NT2/D1 (cell line): Measurements from ENCODE around the gene ABHD11.

ENCODE experiments used
- DNase-seq: peaks from one replicate; pipeline ENCODE4 v3.0.0-alpha.2; 2011; ENCODE audit warnings: low read depth, low spot score
- H3K27me3 ChIP-seq: 2 replicates; pipeline ENCODE4 v1.6.0; 2011; ENCODE audit warnings: mild to moderate bottlenecking; ENCODE audit not compliant: insufficient read length, insufficient read depth
- H3K36me3 ChIP-seq: 2 replicates; pipeline ENCODE4 v1.6.1; 2011; ENCODE audit warnings: mild to moderate bottlenecking, low read length, mixed read lengths; ENCODE audit not compliant: insufficient read depth, insufficient read length
- H3K4me1 ChIP-seq: 2 replicates; pipeline ENCODE4 v1.5.1; 2011; ENCODE audit not compliant: insufficient read depth, insufficient read length
- H3K4me3 ChIP-seq: 2 replicates; pipeline ENCODE4 v1.5.1; 2011; ENCODE audit warnings: low read depth; ENCODE audit not compliant: insufficient read length
- H3K9ac ChIP-seq: 2 replicates; pipeline ENCODE4 v1.6.0; 2011; ENCODE audit warnings: low read depth; ENCODE audit not compliant: insufficient read length
- H3K9me3 ChIP-seq: 2 replicates; pipeline ENCODE4 v1.5.1; 2011; ENCODE audit warnings: mild to moderate bottlenecking, low read length; ENCODE audit not compliant: insufficient read depth
- SUZ12 ChIP-seq: IDR thresholded peaks from 2 replicates; pipeline ENCODE4 v1.6.1; 2011; ENCODE audit not compliant: insufficient read length, insufficient read depth; ENCODE audit errors: extremely low read depth
- YY1 ChIP-seq: IDR thresholded peaks from 2 replicates; pipeline ENCODE4 v1.6.1; 2011; ENCODE audit not compliant: insufficient read length, insufficient read depth
- ZNF274 ChIP-seq: IDR thresholded peaks from 2 replicates; pipeline ENCODE4 v1.6.1; 2011; ENCODE audit warnings: mild to moderate bottlenecking, low read depth, low read length

ABHD11 gene

DNA sequence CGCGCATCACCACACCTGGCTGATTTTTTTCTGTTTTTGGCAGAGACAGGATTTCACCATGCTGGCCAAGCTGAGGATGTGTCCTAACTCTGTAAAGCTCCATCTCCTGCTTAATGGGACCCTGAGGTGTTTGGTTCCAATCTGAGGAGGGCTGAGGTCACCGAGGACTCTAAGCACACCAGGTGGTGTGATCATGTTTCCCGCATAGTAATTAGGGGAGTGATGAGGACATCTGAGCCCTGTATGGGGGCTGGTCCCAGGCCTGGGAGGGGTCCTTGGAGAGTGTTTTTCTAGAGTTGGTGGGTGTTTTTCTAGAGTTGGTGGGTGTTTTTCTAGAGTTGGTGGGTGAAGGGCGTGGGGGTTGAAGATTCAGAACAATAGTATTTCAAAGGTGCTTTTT is 3.0 kb upstream of the ABHD11 start:
- no peak for DNase-seq
- H3K4me3 ChIP-seq: no peak overlapping the region
- TF ChIP-seq SUZ12: no peak
- TF ChIP-seq YY1: no peak
- TF ChIP-seq ZNF274: no peak

DNA sequence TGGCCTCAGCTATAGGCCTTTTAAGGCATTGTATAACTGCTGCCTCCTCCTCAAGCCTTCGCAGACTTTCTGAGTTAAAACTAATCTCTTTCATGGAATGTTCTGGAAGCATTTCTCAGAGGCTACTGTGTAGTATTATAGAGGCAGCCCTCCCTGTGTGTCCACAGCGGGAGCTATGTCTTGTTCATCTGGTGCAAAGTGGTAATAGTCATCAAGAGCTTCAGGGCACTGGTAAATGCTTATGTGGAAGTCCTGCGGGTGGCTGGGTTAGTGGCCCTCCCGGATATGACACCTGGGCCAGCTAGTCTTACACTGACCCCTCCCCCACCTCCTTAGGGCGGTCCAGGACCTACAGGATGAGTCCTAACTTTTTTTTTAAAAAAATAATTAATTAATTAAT is 2.2 kb upstream of the ABHD11 start:
- H3K9ac ChIP-seq: no peak overlapping the region

More for the DNA sequence above, 3.0 kb upstream of the ABHD11 start:
- peaks cover 7% of the 10 kb centered on the region for H3K4me1 ChIP-seq
- no peaks in the 10 kb centered on the region for H3K9me3 ChIP-seq
- H3K27me3 ChIP-seq: peaks cover 4% of the 10 kb centered on the region
- no peak overlapping the region for H3K9ac ChIP-seq
- H3K36me3 ChIP-seq: peaks cover 12% of the 10 kb centered on the region

DNA sequence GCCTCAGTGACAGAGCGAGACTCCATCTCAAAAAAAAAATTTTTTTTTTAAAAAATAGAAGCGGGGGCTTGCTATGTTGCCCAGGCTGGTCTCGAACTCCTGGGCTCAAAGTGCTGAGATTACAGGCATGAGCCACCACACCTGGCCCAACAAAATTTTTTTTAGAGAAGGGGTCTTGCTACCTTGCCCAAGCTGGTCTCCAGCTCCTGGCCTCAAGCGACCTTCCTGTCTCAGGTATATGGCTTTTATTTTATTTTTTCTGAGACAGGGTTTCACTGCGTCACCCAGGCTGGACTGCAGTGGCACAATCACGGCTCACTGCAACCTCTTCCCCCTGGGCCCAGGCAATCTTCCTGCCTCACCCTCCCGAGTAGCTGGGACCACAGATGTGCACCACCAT is 1.6 kb upstream of the ABHD11 start:
- Histone ChIP-seq H3K9ac (no peak overlapping the region), H3K4me1 (peaks cover 7% of the 10 kb centered on the region), H3K4me3 (no peak overlapping the region), H3K36me3 (peaks cover 20% of the 10 kb centered on the region), H3K27me3 (peaks cover 4% of the 10 kb centered on the region), H3K9me3 (no peaks in the 10 kb centered on the region)
- TF ChIP-seq ZNF274 (no peak), SUZ12 (no peak), YY1 (no peak)
- no peak for DNase-seq

More for the DNA sequence above, 2.2 kb upstream of the ABHD11 start:
- Histone ChIP-seq H3K4me3 (no peak overlapping the region), H3K4me1 (peaks cover 7% of the 10 kb centered on the region), H3K9me3 (no peaks in the 10 kb centered on the region), H3K36me3 (peaks cover 17% of the 10 kb centered on the region), H3K27me3 (peaks cover 4% of the 10 kb centered on the region)
- DNase-seq: no peak
- TF ChIP-seq ZNF274 (no peak), SUZ12 (no peak)

DNA sequence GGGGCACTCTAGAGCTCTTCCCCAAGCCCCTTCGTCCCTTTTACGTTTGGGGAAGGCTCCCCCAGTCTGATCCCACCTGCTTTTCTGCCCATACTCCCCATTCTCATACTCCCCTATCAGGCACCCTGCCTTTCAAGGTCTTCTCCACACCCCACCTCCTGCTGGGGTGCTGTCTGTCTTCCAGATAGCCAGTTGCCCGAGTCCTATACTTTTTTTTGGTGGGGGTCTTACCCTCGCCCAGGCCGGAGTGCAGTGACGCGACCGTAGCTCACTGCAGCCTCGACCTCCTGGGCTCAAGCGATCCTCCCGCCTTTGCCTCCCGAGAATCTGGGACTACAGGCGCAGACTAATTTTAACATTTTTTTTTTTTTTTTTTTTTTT is 775 bp upstream of the ABHD11 start:
- H3K36me3 ChIP-seq: peaks cover 20% of the 10 kb centered on the region
- H3K27me3 ChIP-seq: peaks cover 4% of the 10 kb centered on the region
- peaks cover 7% of the 10 kb centered on the region for H3K4me1 ChIP-seq
- TF ChIP-seq YY1 (no peak), SUZ12 (no peak), ZNF274 (no peak)
- DNase-seq: no peak
- peak overlapping the region; percentile 60 for H3K4me3 ChIP-seq
- no peaks in the 10 kb centered on the region for H3K9me3 ChIP-seq
- peak overlapping the region; percentile 79 for H3K9ac ChIP-seq

DNA sequence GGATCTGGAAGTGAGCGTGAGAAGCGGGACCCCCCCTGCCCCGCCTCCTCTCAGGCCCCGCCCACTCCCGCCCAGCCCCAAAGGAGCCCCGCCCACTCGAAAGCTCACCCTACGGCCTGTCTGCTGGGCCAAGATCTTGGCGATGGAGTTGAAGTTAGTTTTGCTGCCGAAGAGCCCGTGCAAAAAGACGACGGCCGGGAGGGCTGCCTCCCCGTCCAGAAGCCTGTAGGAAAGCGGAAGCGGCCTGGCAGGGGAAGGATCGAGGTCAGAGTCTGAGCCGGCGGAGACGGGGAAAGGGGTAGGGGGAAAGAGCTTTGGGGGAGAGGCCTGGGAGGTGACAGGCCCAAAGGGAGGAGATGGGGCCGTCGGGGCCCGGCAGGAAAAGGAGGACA is 386 bp downstream of the ABHD11 start:
- DNase-seq: no peak
- Histone ChIP-seq H3K4me1 (peaks cover 4% of the 10 kb centered on the region), H3K9ac (peak overlapping the region; percentile 90), H3K36me3 (peaks cover 20% of the 10 kb centered on the region), H3K27me3 (peaks cover 4% of the 10 kb centered on the region), H3K9me3 (no peaks in the 10 kb centered on the region), H3K4me3 (peak overlapping the region; percentile 84)
- no peak for TF ChIP-seq SUZ12
- no peak for TF ChIP-seq YY1
- TF ChIP-seq ZNF274: no peak

DNA sequence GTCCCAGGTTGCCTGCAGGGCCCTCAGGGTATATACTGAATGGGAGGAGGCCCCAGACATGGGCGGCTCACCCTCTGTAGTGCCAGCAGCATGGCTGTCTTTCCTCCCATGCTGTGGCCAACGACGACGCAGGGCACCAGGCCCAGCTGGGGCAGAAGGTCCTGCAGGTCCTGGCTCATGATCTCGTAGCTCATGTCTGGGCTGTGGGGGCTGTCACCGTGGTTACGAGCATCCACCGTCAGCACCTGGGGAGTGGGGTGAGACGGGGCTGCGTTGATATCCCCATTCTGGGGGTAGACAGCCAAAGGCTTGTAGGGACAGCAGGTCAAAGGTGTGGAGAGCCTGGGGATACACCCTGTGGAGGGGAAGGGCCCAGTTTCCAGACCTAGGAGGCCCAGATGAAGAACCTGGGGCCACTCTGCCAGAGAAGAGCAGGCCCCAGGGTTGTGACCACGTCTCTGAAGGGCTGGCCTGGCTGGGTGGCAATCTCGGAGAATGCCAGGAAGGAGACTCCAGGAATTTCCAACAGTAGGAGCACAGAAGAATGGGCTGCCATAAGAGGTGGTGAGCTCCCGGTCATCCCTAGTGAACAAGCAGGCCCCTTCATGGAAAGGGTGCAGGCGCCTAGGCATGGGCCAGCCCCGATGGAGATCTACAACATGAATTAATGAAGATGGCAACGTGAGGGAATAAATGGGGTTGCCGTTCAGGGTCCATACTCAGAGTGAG is 947 bp downstream of the ABHD11 start:
- Histone ChIP-seq H3K9ac (peak overlapping the region; percentile 16), H3K9me3 (no peaks in the 10 kb centered on the region), H3K27me3 (peaks cover 4% of the 10 kb centered on the region), H3K4me3 (peak overlapping the region; percentile 84), H3K4me1 (peaks cover 4% of the 10 kb centered on the region), H3K36me3 (peaks cover 20% of the 10 kb centered on the region)
- DNase-seq: no peak
- TF ChIP-seq YY1: no peak
- no peak for TF ChIP-seq SUZ12

DNA sequence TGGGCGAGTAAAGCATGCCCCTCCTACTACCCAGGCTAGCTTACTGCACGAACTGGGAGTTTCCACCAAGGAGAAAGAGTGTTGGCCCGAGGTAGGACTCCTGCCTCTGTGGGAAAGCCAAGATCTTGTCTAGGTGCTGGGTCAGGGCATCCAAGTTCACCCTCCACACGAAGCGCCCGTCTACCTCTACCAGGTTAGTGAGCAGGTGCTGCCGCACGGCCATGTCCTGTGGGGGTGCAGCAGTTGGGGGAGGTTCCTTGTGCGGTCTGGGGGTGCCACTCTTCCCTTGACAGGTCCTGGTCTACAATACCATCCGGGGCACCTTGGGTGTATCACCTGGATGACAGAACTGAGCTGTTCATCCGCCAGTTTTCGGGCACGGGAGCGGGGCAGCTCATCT is 1.7 kb downstream of the ABHD11 start:
- peaks cover 4% of the 10 kb centered on the region for H3K4me1 ChIP-seq
- peaks cover 4% of the 10 kb centered on the region for H3K27me3 ChIP-seq
- TF ChIP-seq YY1: no peak
- no peak for TF ChIP-seq SUZ12
- TF ChIP-seq ZNF274: no peak
- H3K4me3 ChIP-seq: no peak overlapping the region
- no peak for DNase-seq
- peaks cover 20% of the 10 kb centered on the region for H3K36me3 ChIP-seq
- H3K9me3 ChIP-seq: no peaks in the 10 kb centered on the region
- no peak overlapping the region for H3K9ac ChIP-seq

DNA sequence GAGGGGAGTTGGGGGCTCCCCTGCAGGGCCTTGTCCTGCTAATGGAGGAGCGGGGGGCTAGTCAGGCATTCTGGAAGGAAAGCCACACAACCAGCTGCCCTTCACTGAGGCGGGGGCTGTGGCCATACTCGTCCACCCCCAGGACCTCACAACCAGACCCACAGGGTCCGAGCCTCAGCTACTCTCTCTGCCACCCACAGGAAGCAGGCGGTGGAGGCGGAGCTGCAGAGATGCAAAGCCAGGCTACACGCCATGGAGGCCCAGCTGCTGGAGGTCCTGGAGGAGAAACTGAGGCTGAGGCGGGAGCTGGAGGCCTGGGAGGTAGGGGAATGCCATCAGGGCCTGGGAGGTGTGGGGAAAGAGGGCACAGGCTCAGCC is 3.1 kb downstream of the ABHD11 start:
- H3K9ac ChIP-seq: peak overlapping the region; percentile 21

More for the DNA sequence above, 3.1 kb downstream of the ABHD11 start:
- Histone ChIP-seq H3K9me3 (no peaks in the 10 kb centered on the region), H3K4me3 (no peak overlapping the region), H3K36me3 (peaks cover 20% of the 10 kb centered on the region), H3K27me3 (peaks cover 4% of the 10 kb centered on the region), H3K4me1 (peaks cover 4% of the 10 kb centered on the region)
- DNase-seq: no peak
- no peak for TF ChIP-seq ZNF274
- no peak for TF ChIP-seq YY1
- TF ChIP-seq SUZ12: no peak
